ENCODE results near the gene CCDC9. TPM values are rescaled to one million over a fixed set of nuclear protein-coding genes. Genes with fewer than 3 reads are reported as not detected.
A peak's percentile ranks its signal among the peaks of the same experiment; 100 is the strongest.
"Not testable (repeated sequence)": the region's sequence is repeated elsewhere in the genome, so short reads cannot be mapped to it uniquely, and the experiment has no call there.

Gene CCDC9
- total RNA-seq, 1 experiment from 2014 or later: 8.3 TPM

- Histone ChIP-seq H3K9me2 (replicated peaks; ENCODE audit: low read length) (no peaks in the 10 kb centered on the region), H3K4me3 (ENCODE audit: low read length) (no peak overlapping the region), H3K79me2 (ENCODE audit: low read length) (no peaks in the 10 kb centered on the region), H3K4me2 (ENCODE audit: low read length) (no peak overlapping the region), H2AFZ (ENCODE audit: low read length) (no peak overlapping the region), H3K9me3 (ENCODE audit: low read length) (no peaks in the 10 kb centered on the region), H3F3A (ENCODE audit: low read length, unreplicated experiment) (no peaks in the 10 kb centered on the region), H3K27ac (ENCODE audit: low read length) (no peak overlapping the region), H3K9ac (ENCODE audit: low read length) (no peak overlapping the region), H3K4me1 (ENCODE audit: insufficient read depth, low read length) (no peaks in the 10 kb centered on the region), H4K20me1 (ENCODE audit: low read length) (no peaks in the 10 kb centered on the region), H3K36me3 (ENCODE audit: low read depth, low read length) (no peaks in the 10 kb centered on the region), H3K27me3 (ENCODE audit: low read length) (no peaks in the 10 kb centered on the region)
- POLR2A ChIA-PET (ENCODE audit: unreplicated experiment): no interaction called here
- peak; percentile 87 for DNase-seq
- intact Hi-C loops (cut with micrococcal nuclease): loop anchor here (1.0 to 5.0 kb wide), 2 partner anchors 95 to 131 kb away; no protein-coding TSS in a partner anchor
- BruUV-seq (replicated peaks): no TSS peak
- no peak for TF ChIP-seq EZH2 (IDR thresholded peaks at IDR 0.05; ENCODE audit: low read length, unreplicated experiment)
- TF ChIP-seq EZH2phosphoT487 (IDR thresholded peaks at IDR 0.05; ENCODE audit: borderline replicate concordance, low read length): no peak
- TF ChIP-seq CTCF (conservative IDR thresholded peaks at IDR 0.05; ENCODE audit: low read depth, low read length): peak; percentile 65
- CTCF ChIA-PET: no interaction called here
- peak; percentile 82 for ATAC-seq
Observed at GRCh38 chr19:47296036-47296435, 39.7 kb downstream of the CCDC9 start.

- intact Hi-C loops (cut with micrococcal nuclease): not testable (repeated sequence)
Observed at GRCh38 chr19:47300867-47301266, 44.5 kb downstream of the CCDC9 start.

GRCh38 chr19:47302249-47302648 lies 45.9 kb downstream of the CCDC9 start:
- Histone ChIP-seq H3K9ac (ENCODE audit: low read length) (no peak overlapping the region), H3F3A (ENCODE audit: low read length, unreplicated experiment) (no peaks in the 10 kb centered on the region), H3K4me1 (ENCODE audit: insufficient read depth, low read length) (no peaks in the 10 kb centered on the region), H4K20me1 (ENCODE audit: low read length) (no peaks in the 10 kb centered on the region), H3K36me3 (ENCODE audit: low read depth, low read length) (no peaks in the 10 kb centered on the region), H2AFZ (ENCODE audit: low read length) (no peak overlapping the region), H3K9me2 (replicated peaks; ENCODE audit: low read length) (no peaks in the 10 kb centered on the region), H3K27ac (ENCODE audit: low read length) (no peak overlapping the region), H3K4me3 (ENCODE audit: low read length) (no peak overlapping the region), H3K9me3 (ENCODE audit: low read length) (no peaks in the 10 kb centered on the region), H3K4me2 (ENCODE audit: low read length) (no peak overlapping the region), H3K79me2 (ENCODE audit: low read length) (no peaks in the 10 kb centered on the region), H3K27me3 (ENCODE audit: low read length) (no peaks in the 10 kb centered on the region)
- TF ChIP-seq CTCF (conservative IDR thresholded peaks at IDR 0.05; ENCODE audit: low read depth, low read length) (no peak), EZH2phosphoT487 (IDR thresholded peaks at IDR 0.05; ENCODE audit: borderline replicate concordance, low read length) (no peak), EZH2 (IDR thresholded peaks at IDR 0.05; ENCODE audit: low read length, unreplicated experiment) (no peak)
- ATAC-seq: no peak
- no peak for DNase-seq
- intact Hi-C loops (cut with micrococcal nuclease): no loop called here
- no TSS peak for BruUV-seq (replicated peaks)
- CTCF ChIA-PET: no interaction called here
- POLR2A ChIA-PET (ENCODE audit: unreplicated experiment): no interaction called here

More at GRCh38 chr19:47300867-47301266, 44.5 kb downstream of the CCDC9 start:
- CTCF ChIA-PET; H3K79me2 ChIP-seq (ENCODE audit: low read length); BruUV-seq (replicated peaks); DNase-seq; H3K4me3 ChIP-seq (ENCODE audit: low read length); H2AFZ ChIP-seq (ENCODE audit: low read length); H3K9me3 ChIP-seq (ENCODE audit: low read length); H3K9ac ChIP-seq (ENCODE audit: low read length); H3K27ac ChIP-seq (ENCODE audit: low read length); H3K4me2 ChIP-seq (ENCODE audit: low read length); H3F3A ChIP-seq (ENCODE audit: low read length, unreplicated experiment); H3K9me2 ChIP-seq (replicated peaks; ENCODE audit: low read length); H3K27me3 ChIP-seq (ENCODE audit: low read length); ATAC-seq; H4K20me1 ChIP-seq (ENCODE audit: low read length); H3K4me1 ChIP-seq (ENCODE audit: insufficient read depth, low read length); H3K36me3 ChIP-seq (ENCODE audit: low read depth, low read length): not testable (repeated sequence)
- POLR2A ChIA-PET (ENCODE audit: unreplicated experiment): interaction anchor here (0.7 kb wide), 1 partner anchor 391 kb away, joined by 7 read pairs; no protein-coding TSS in a partner anchor
